K562 (cell line): ENCODE data around the gene DAPK2. TPM values are rescaled to one million over a fixed set of nuclear protein-coding genes. Genes with fewer than 3 reads are reported as not detected.
A peak's percentile ranks its signal among the peaks of the same experiment; 100 is the strongest.

ENCODE experiments used
- ATF4 ChIP-seq: fragments of 450-650 bp; formaldehyde crosslinking; IDR thresholded peaks from 2 replicates; pipeline ENCODE4 v1.4.0; 2022; ENCODE audit warnings: mild to moderate bottlenecking, moderate library complexity
- ATF7 ChIP-seq: fragments of 450-650 bp; IDR thresholded peaks from 2 replicates; pipeline ENCODE4 v1.7.1; 2014; ENCODE audit warnings: mild to moderate bottlenecking, moderate library complexity
- CLOCK ChIP-seq: fragments of 250-450 bp; sonication (Bioruptor Pico); IDR thresholded peaks from 2 replicates; pipeline ENCODE4 v1.4.0; 2020; ENCODE audit warnings: mild to moderate bottlenecking, moderate library complexity, borderline replicate concordance
- EGR1 ChIP-seq: fragments of 450-650 bp; conservative IDR thresholded peaks from 2 replicates; pipeline ENCODE4 v1.6.1; 2017; ENCODE audit warnings: mild to moderate bottlenecking
- ETV5 ChIP-seq: sonication (generic); formaldehyde crosslinking; IDR thresholded peaks from 2 replicates; pipeline ENCODE4 v1.4.0; 2020; ENCODE audit warnings: low read depth, mild to moderate bottlenecking, missing genetic modification reagents
- GATAD2B ChIP-seq: fragments of 450-650 bp; IDR thresholded peaks from 2 replicates; pipeline ENCODE4 v1.6.1; 2017; ENCODE audit warnings: mild to moderate bottlenecking, borderline replicate concordance
- HNRNPLL ChIP-seq: fragments of 200-400 bp; formaldehyde crosslinking; IDR thresholded peaks from 2 replicates; pipeline ENCODE4 v1.6.1; 2017; ENCODE audit warnings: low read length, low read depth, mild to moderate bottlenecking; ENCODE audit not compliant: poor library complexity, severe bottlenecking
- IRF2 ChIP-seq: sonication (generic); formaldehyde crosslinking; IDR thresholded peaks from 2 replicates; pipeline ENCODE4 v1.8.1; 2022; ENCODE audit warnings: mild to moderate bottlenecking, missing genetic modification reagents
- JUN ChIP-seq, 2 experiments: sonication (generic) in 1 of 2; formaldehyde crosslinking in 1 of 2; IDR thresholded peaks; 2 replicates each; pipeline versions ENCODE4 v1.6.1 to v1.8.0; 2012 to 2022; ENCODE audit warnings: borderline replicate concordance in 2 of 2, mild to moderate bottlenecking in 2 of 2, improper control_type of control experiment in 1 of 2, low read depth in 1 of 2, low read length in 1 of 2, missing genetic modification reagents in 1 of 2
- KLF10 ChIP-seq: fragments of 250-450 bp; sonication (Bioruptor Pico); IDR thresholded peaks from 2 replicates; pipeline ENCODE4 v1.6.1; 2021; ENCODE audit warnings: matching md5 sums
- MXI1 ChIP-seq: IDR thresholded peaks from 2 replicates; pipeline ENCODE4 v1.6.1; 2011; ENCODE audit warnings: low read depth, mild to moderate bottlenecking, improper control_type of control experiment, low read length
- NRF1 ChIP-seq, 2 experiments: fragments of 450-650 bp; IDR thresholded peaks in 1 of 2; conservative IDR thresholded peaks in 1 of 2; 2 replicates each; pipeline ENCODE4 v1.6.1; 2014; ENCODE audit warnings: mild to moderate bottlenecking in 2 of 2
- RBFOX2 ChIP-seq: fragments of 200-400 bp; formaldehyde crosslinking; IDR thresholded peaks from 2 replicates; pipeline ENCODE4 v1.6.1; 2017; ENCODE audit warnings: low read depth, mild to moderate bottlenecking, low read length, moderate library complexity
- SREBF1 ChIP-seq: fragments of 150-350 bp; IDR thresholded peaks from 2 replicates; pipeline ENCODE4 v1.6.1; 2014; ENCODE audit warnings: antibody characterized with exemption, low read depth, low read length, borderline replicate concordance
- SRF ChIP-seq, 2 experiments: fragments of 250-450, 450-650 bp in 1 of 2; sonication (Bioruptor Pico) in 1 of 2; sonication (generic) in 1 of 2; formaldehyde crosslinking; IDR thresholded peaks; 2 replicates each; pipeline versions ENCODE4 v1.5.0 to v1.5.1; 2020 to 2022; ENCODE audit warnings: mild to moderate bottlenecking in 1 of 2, missing genetic modification reagents in 1 of 2
- TRIM24 ChIP-seq, 2 experiments: fragments of 450-650 bp; IDR thresholded peaks; 2 replicates each; pipeline ENCODE4 v1.6.1; 2016
- ZNF551 ChIP-seq: fragments of 250-450 bp; sonication (Bioruptor Pico); IDR thresholded peaks from 2 replicates; pipeline ENCODE4 v1.5.0; 2021; ENCODE audit warnings: mild to moderate bottlenecking, moderate library complexity
- ZNF561 ChIP-seq: fragments of 450-650 bp; formaldehyde crosslinking; conservative IDR thresholded peaks from 2 replicates; pipeline ENCODE4 v1.4.0; 2020; ENCODE audit warnings: mild to moderate bottlenecking, moderate library complexity
- polyA plus RNA-seq, 8 experiments: library from polyadenylated mRNA; depleted of rRNA in 4 of 8; stranded (reverse) in 5 of 8; unstranded in 3 of 8; fragments of >200 nt; fragmentation: Nextera tagmentation in 2 of 8; fragmentation: Illumina TruSeq in 1 of 8; extraction: Ambion mirVana in 2 of 8; extraction: Trizol in 1 of 8; gene quantifications; 2 replicates each; pipeline versions ENCODE4 v1.2.1 to v1.2.3, GENCODE V29; 2011 to 2014; ENCODE audit warnings: inconsistent platforms in 1 of 8, missing spikeins in 1 of 8
- total RNA-seq, 7 experiments: library from RNA; depleted of rRNA in 6 of 7; stranded (reverse); fragments of >200 nt in 6 of 7; fragmentation: Illumina TruSeq in 2 of 7; extraction: Trizol in 2 of 7; gene quantifications; 2 replicates each; pipeline versions ENCODE4 v1.2.1 to v1.2.3, GENCODE V29; 2011 to 2021; ENCODE audit warnings: low replicate concordance in 1 of 7

The DAPK2 gene
- total and polyA plus RNA-seq, 9 of the 15 experiments (the other 6 are each of a cell fraction or from before 2014, with no cell fraction given): 0.14 to 5.2 (median 2.2) TPM

GRCh38 chr15:63896336-63897115 lies 149.8 kb downstream of the DAPK2 start (continued):
- TF ChIP-seq CLOCK (CRISPR knock-in tag) (no peak), MXI1 (no peak), ZNF551 (no peak), KLF10 (CRISPR knock-in tag) (no peak), ATF4 (CRISPR knock-in tag) (peak; percentile 41; the same call in 1 of the 2 replicates), EGR1 (peak; percentile 94), JUN (IDR thresholded peaks at IDR 0.05; ENCODE audit: borderline replicate concordance, low read depth, low read length) (peak; percentile 71; the same call in 1 of the 2 replicates), JUN (CRISPR knock-in tag; IDR thresholded peaks at IDR 0.05; ENCODE audit: borderline replicate concordance) (no peak), ATF7 (peak; percentile 78), ETV5 (CRISPR knock-in tag) (peak; percentile 48; the same call in 1 of the 2 replicates), NRF1 (conservative IDR thresholded peaks at IDR 0.05 in 1 of 2, IDR thresholded peaks at IDR 0.05 in 1 of 2) (peak in 1 of 2 experiments; percentile 48; a peak in 2 of 4 replicates), IRF2 (peak; percentile 25; the same call in 1 of the 2 replicates), SRF (CRISPR knock-in tag; IDR thresholded peaks at IDR 0.05) (peak in 1 of 2 experiments; percentile 58; a peak in 1 of 4 replicates), ZNF561 (no peak), TRIM24 (IDR thresholded peaks at IDR 0.05) (peak in 1 of 2 experiments; percentile 27; a peak in 1 of 4 replicates), GATAD2B (0 out of 2 replicates have a peak, but pooled peaks have one; percentile 29), SREBF1 (no peak), RBFOX2 (peak; percentile 42; the same call in 1 of the 2 replicates), HNRNPLL (peak; percentile 12)
